ENCODE data around the gene DBF4B.
"Not testable (repeated sequence)": the region's sequence is repeated elsewhere in the genome, so short reads cannot be mapped to it uniquely, and the experiment has no call there.

- not testable (repeated sequence) for TF ChIP-seq CTCF (conservative IDR thresholded peaks at IDR 0.05 in 1 of 2, IDR thresholded peaks at IDR 0.05 in 1 of 2; ENCODE audit: low read depth in 1 of 2, low read length in 2 of 2); EZH2 (IDR thresholded peaks at IDR 0.05; ENCODE audit: low read length, missing control alignments)
These were observed 46.7 kb downstream of the DBF4B start for GRCh38 chr17:44755180-44755579.

Measured in fibroblast of lung (primary cell).